Colonic mucosa (tissue), 4 donors: ENCODE data around the gene DNAJC16. TPM values are rescaled to one million over a fixed set of nuclear protein-coding genes. Genes with fewer than 3 reads are reported as not detected.

Source experiments
- DNase-seq: peaks from one replicate; pipeline ENCODE4 v3.0.0-alpha.2; 2020
- H3K27ac ChIP-seq: fragments of 200-600 bp; one replicate; pipeline ENCODE4 v1.8.0; 2021
- H3K27me3 ChIP-seq: fragments of 200-600 bp; one replicate; pipeline ENCODE4 v1.8.0; 2021
- H3K36me3 ChIP-seq: fragments of 200-600 bp; one replicate; pipeline ENCODE4 v1.8.0; 2021
- H3K4me1 ChIP-seq: fragments of 200-600 bp; one replicate; pipeline ENCODE4 v1.8.0; 2021; ENCODE audit warnings: mild to moderate bottlenecking
- H3K4me3 ChIP-seq: fragments of 200-600 bp; one replicate; pipeline ENCODE4 v1.8.0; 2021
- H3K9ac ChIP-seq, 2 donors: one replicate each; pipeline ENCODE4 v1.7.0; 2013; ENCODE audit warnings: control low read depth in 2 of 2, low read depth in 2 of 2, low read length in 2 of 2
- H3K9me3 ChIP-seq: fragments of 200-600 bp; one replicate; pipeline ENCODE4 v1.8.0; 2021
- intact Hi-C: fragments of 100-400 bp; cut with DNase I; formaldehyde crosslinking; loops from one replicate; pipeline ENCODE4 v1.14.1; 2022
- total RNA-seq, 2 donors: library from RNA; stranded (reverse); fragmentation: NEBNext Ultra II Directional in 1 of 2; extraction: Animal tissue kit (Norgen Biotek cat#: 25700) in 1 of 2; gene quantifications; one replicate each; pipeline ENCODE4 v1.2.1, GENCODE V29; 2021
- TF ChIP-seq, protein P1 (sequence below): fragments of 200-600 bp; IDR thresholded peaks from one replicate; pipeline ENCODE4 v1.8.0; 2022; ENCODE audit warnings: antibody characterized with exemption, mild to moderate bottlenecking
- donor health status: healthy.
- donor health status: DM: no; HTN: no; CAD: no.
- donor health status: DM: no; HTN: no; CAD: no.

The DNAJC16 gene
- total RNA-seq, 2 donors from 2014 or later, result 19.5 to 22.1 TPM

GRCh38 chr1:15492596-15492995 lies 34.1 kb upstream of the DNAJC16 start:
- intact Hi-C loops, result no loop called here
- H3K4me3 ChIP-seq, result no peak overlapping the region
- TF ChIP-seq, protein P1, sequence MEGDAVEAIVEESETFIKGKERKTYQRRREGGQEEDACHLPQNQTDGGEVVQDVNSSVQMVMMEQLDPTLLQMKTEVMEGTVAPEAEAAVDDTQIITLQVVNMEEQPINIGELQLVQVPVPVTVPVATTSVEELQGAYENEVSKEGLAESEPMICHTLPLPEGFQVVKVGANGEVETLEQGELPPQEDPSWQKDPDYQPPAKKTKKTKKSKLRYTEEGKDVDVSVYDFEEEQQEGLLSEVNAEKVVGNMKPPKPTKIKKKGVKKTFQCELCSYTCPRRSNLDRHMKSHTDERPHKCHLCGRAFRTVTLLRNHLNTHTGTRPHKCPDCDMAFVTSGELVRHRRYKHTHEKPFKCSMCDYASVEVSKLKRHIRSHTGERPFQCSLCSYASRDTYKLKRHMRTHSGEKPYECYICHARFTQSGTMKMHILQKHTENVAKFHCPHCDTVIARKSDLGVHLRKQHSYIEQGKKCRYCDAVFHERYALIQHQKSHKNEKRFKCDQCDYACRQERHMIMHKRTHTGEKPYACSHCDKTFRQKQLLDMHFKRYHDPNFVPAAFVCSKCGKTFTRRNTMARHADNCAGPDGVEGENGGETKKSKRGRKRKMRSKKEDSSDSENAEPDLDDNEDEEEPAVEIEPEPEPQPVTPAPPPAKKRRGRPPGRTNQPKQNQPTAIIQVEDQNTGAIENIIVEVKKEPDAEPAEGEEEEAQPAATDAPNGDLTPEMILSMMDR, result no peak
- no peaks in the 10 kb centered on the region for H3K4me1 ChIP-seq
- no peak for DNase-seq
- no peaks in the 10 kb centered on the region for H3K9me3 ChIP-seq
- H3K9ac ChIP-seq, result no peak overlapping the region
- no peak overlapping the region for H3K27ac ChIP-seq
- no peaks in the 10 kb centered on the region for H3K27me3 ChIP-seq
- no peaks in the 10 kb centered on the region for H3K36me3 ChIP-seq

- H3K36me3 ChIP-seq, result no peaks in the 10 kb centered on the region
- H3K9ac ChIP-seq, result no peak overlapping the region
- H3K4me1 ChIP-seq, result no peaks in the 10 kb centered on the region
- no peaks in the 10 kb centered on the region for H3K27me3 ChIP-seq
- intact Hi-C loops, result no loop called here
- TF ChIP-seq, protein P1, result no peak
- no peak for DNase-seq
- no peak overlapping the region for H3K27ac ChIP-seq
- H3K9me3 ChIP-seq, result no peaks in the 10 kb centered on the region
- H3K4me3 ChIP-seq, result no peak overlapping the region
Observed at GRCh38 chr1:15493869-15494390, 32.7 kb upstream of the DNAJC16 start.

DNA sequence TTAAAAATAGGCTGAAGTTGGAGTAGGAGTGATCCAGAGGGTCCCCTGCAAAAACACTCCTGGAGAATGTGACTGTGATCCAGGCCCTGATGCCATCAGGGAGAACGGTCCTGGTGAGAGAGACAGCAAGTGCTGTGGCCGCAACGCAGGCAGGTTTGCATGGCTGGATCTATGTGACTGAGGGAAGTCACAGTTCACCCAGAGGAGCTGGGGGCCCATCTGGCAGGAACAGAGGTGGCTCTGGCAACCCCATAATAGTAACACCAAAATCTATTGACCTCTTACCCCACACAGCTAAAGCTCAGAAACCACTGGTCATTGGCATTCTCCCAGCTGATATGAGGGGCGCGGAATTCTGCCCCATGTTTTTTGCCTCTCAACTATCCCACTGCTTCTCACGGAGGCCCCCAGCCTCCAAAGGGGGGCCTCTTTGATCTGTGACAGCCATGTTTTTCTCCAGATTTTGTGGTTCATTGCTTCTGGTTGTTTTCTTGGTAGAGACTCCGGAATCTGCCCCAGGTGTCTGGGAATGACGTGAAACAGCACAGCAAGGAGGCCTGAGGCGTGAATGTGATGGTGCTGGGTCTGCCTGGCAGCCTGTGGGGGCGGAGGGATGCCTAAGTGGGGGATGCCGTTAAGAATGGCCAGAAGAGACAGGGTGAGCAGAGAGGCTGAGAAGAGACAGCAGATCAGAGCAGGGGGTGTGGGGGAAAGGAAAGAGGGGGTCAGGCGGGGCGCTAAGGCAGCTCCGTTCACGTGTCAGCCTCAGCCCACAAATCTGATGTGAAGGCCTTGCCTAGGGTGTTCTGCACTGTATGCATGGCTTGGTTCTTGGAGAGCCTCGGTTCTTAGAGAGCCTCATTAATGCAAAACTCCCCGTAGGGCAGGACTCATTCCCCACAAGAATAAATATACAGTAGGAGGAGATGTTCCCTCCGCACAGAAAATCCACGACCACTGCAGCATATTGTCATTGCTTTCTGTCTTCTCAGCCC lies 26.2 kb upstream of the DNAJC16 start:
- DNase-seq, result no peak
- no peak overlapping the region for H3K9ac ChIP-seq
- intact Hi-C loops, result loop anchor here (5.0 kb wide), 1 partner anchor 183 kb away; no protein-coding TSS in a partner anchor
- no peak overlapping the region for H3K27ac ChIP-seq
- no peaks in the 10 kb centered on the region for H3K27me3 ChIP-seq
- H3K36me3 ChIP-seq, result no peaks in the 10 kb centered on the region
- TF ChIP-seq, protein P1, result no peak
- no peaks in the 10 kb centered on the region for H3K4me1 ChIP-seq
- H3K9me3 ChIP-seq, result no peaks in the 10 kb centered on the region
- no peak overlapping the region for H3K4me3 ChIP-seq

DNA sequence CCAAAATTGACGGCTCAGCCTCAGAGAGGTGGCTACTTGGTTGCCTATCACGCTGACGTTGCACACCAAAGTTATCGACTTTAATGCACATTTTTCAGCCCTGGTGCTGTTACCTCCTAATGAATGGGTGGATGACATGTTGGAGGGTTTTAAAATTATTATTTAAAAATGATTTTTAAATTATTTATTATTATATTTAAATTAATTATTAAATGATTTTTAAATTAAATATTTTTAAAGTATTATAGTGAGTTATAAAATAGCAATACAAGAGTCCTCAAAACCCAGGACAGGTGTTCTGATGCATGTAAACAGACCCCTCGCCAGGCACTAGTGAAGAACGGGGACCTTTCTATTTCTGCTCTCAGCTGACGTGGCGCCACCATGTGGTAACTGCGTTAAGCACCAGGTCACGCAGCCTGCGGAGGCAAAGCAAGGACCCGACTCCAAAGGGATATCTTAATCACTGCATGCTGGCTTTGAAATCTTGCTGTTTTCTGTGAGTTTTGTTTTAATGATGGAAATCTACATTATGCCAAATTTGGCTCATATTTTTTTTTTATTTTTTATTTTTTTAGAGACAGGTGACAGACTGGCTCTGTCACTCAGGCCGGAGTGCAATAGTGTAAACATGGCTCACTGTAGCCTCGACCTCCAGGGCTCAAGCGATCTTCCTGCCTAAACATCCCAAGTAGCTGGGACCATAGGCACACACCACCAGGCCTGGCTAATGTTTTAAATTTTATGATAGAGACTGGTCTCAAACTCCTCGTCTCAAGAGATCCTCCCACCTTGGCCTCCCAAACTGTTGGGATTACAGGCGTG lies 25.2 kb upstream of the DNAJC16 start:
- H3K4me1 ChIP-seq, result no peaks in the 10 kb centered on the region
- no peak overlapping the region for H3K4me3 ChIP-seq
- intact Hi-C loops, result loop anchor here (5.0 kb wide), 1 partner anchor 184 kb away; no protein-coding TSS in a partner anchor
- H3K9me3 ChIP-seq, result no peaks in the 10 kb centered on the region
- H3K9ac ChIP-seq, result no peak overlapping the region
- peak; percentile 66 for DNase-seq
- H3K27ac ChIP-seq, result no peak overlapping the region
- no peaks in the 10 kb centered on the region for H3K36me3 ChIP-seq
- H3K27me3 ChIP-seq, result no peaks in the 10 kb centered on the region
- TF ChIP-seq, protein P1, result peak; percentile 79

GRCh38 chr1:15504436-15504835 lies 22.2 kb upstream of the DNAJC16 start:
- Histone ChIP-seq H3K9me3 (no peaks in the 10 kb centered on the region), H3K36me3 (no peaks in the 10 kb centered on the region), H3K4me1 (no peaks in the 10 kb centered on the region), H3K4me3 (no peak overlapping the region), H3K27ac (no peak overlapping the region), H3K9ac (no peak overlapping the region), H3K27me3 (no peaks in the 10 kb centered on the region)
- TF ChIP-seq, protein P1, result no peak
- no peak for DNase-seq
- intact Hi-C loops, result loop anchor here (5.0 kb wide), 1 partner anchor 187 kb away; no protein-coding TSS in a partner anchor
